ENCODE results near the gene SRSF5. TPM values are rescaled to one million over a fixed set of nuclear protein-coding genes. Genes with fewer than 3 reads are reported as not detected.

The SRSF5 gene
- total and polyA plus RNA-seq, 2 of the 13 experiments (the other 11 are each of a cell fraction or from before 2014, with no cell fraction given): 189 to 277 TPM

- TF ChIP-seq SOX6 (IDR thresholded peaks at IDR 0.05) (no peak), SOX6 (CRISPR knock-in tag; IDR thresholded peaks at IDR 0.05) (peak; percentile 67), ZMAT5 (CRISPR knock-in tag; IDR thresholded peaks at IDR 0.05; ENCODE audit: borderline replicate concordance, low read depth) (no peak), IKZF5 (CRISPR knock-in tag; IDR thresholded peaks at IDR 0.05) (0 out of 2 replicates have a peak, but pooled peaks have one; percentile 45), DPF2 (CRISPR knock-in tag; IDR thresholded peaks at IDR 0.05; ENCODE audit: borderline replicate concordance, low read depth) (0 out of 2 replicates have a peak, but pooled peaks have one; percentile 26), THAP9 (CRISPR knock-in tag; IDR thresholded peaks at IDR 0.05; ENCODE audit: borderline replicate concordance) (no peak), LCORL (IDR thresholded peaks at IDR 0.05) (no peak), LCORL (CRISPR knock-in tag; IDR thresholded peaks at IDR 0.05) (0 out of 2 replicates have a peak, but pooled peaks have one; percentile 61), PHF20 (CRISPR knock-in tag; IDR thresholded peaks at IDR 0.05) (no peak), ZNF512B (CRISPR knock-in tag; IDR thresholded peaks at IDR 0.05; ENCODE audit: borderline replicate concordance) (no peak), MEIS2 (CRISPR knock-in tag; IDR thresholded peaks at IDR 0.05) (peak; percentile 80; the same call in 1 of the 2 replicates), CHCHD3 (CRISPR knock-in tag; IDR thresholded peaks at IDR 0.05) (no peak), CC2D1A (CRISPR knock-in tag; IDR thresholded peaks at IDR 0.05) (no peak), FOXJ3 (CRISPR knock-in tag; IDR thresholded peaks at IDR 0.05; ENCODE audit: borderline replicate concordance) (peak; percentile 56; the same call in 1 of the 2 replicates), MXD1 (CRISPR knock-in tag; IDR thresholded peaks at IDR 0.05) (no peak), HMG20A (CRISPR knock-in tag; IDR thresholded peaks at IDR 0.05; ENCODE audit: borderline replicate concordance) (peak; percentile 44; the same call in 1 of the 2 replicates), MAZ (IDR thresholded peaks at IDR 0.05; ENCODE audit: borderline replicate concordance, low read depth, low read length) (no peak), MAZ (CRISPR knock-in tag; IDR thresholded peaks at IDR 0.05; ENCODE audit: low read depth) (no peak), SALL1 (CRISPR knock-in tag; IDR thresholded peaks at IDR 0.05) (peak; percentile 44; the same call in 1 of the 2 replicates), SMAD1 (CRISPR knock-in tag; IDR thresholded peaks at IDR 0.05; ENCODE audit: borderline replicate concordance, low read depth) (no peak), NONO (IDR thresholded peaks at IDR 0.05) (no peak), NONO (CRISPR knock-in tag; conservative IDR thresholded peaks at IDR 0.05) (no peak), NFIB (CRISPR knock-in tag; IDR thresholded peaks at IDR 0.05; ENCODE audit: borderline replicate concordance) (no peak), BHLHE40 (IDR thresholded peaks at IDR 0.05; ENCODE audit: low read length) (no peak)
These were observed 25.9 kb upstream of the SRSF5 start (continued) for GRCh38 chr14:69741055-69741454.

Data from HepG2 (cell line).